NCI-H2196 (cell line): ENCODE results near the gene VIT.

ENCODE experiments used
- DNase-seq: peaks from one replicate; lab custom pipeline; 2025; ENCODE audit not compliant: unreplicated experiment; lab: John Stamatoyannopoulos, UW

The VIT gene

DNA sequence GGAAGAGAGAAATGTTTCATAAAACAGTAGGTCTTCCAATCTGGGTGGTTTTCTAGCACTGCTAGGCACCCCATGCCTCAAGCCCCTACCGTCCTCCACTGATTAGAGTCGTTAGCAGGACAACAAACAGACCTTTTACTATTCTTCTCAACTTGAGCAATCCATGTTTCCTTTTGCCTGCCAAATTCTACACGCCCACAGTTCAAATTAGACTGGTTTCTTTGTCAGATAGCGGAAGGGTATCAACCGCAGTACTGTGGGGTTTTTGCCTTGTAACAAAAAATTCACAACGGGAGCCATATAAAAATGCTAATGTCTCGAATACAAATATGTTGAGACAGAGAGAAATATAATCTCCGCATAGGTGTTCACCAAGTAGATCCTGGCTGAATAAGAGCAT is 59.9 kb downstream of the VIT start:
- DNase-seq, result no peak

- DNase-seq, result no peak
Observed at GRCh38 chr2:36762764-36763490, 66.4 kb downstream of the VIT start.

DNA sequence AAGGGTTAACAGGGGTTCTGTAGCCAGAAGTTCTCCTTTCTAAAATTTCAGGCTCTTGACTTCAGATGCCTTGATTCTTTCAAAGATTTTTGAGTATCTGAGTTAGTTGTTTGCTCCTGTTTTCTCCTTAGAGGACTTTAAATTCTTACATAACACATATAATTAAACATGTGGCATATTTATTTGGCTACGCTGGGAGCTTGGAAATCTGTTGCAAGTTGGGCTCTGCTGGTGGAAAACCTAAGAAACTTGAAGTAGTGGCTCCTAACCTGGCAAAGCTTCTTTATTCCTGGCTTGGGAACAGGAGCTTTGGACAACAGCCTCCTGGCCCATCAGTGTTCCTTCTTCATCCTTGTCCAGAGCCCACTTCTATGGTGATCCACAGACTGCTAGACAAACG is 72.6 kb downstream of the VIT start:
- no peak for DNase-seq

DNA sequence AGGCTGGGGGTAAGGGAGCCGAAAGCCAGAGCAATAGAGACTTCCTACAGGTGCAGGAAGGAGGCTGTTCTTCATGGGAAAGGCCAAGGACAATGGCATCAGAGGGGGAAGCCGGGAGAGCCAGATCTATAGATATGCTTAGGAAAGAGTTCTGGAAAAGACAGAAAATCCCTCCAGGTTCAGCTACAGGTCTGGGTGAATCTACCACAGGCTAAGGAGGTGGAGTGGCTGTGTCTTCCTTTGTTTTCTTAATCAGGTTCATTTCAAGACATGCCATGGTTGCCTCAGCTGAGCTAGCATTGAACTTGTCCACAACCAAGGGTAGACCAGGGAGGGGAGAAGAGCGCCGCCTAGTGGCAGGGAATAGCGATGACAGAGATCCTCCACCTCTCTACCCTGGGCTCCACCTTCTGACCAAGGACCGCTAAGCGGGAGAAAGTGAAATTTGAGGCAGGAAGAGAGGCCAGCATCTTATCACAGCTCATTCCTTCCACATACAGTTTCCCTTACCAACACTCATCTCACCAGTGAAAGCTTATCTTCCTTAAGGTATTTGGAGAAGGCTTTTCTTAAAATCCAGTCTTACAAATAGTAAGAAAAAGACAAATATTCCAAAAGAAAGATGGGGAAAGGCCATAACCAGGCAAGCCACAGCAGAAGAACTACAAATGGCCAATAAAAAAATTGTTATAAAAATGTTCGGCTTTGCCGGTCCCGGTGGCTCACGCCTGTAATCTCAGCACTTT is 74.2 kb downstream of the VIT start:
- peak; percentile 6 for DNase-seq

GRCh38 chr2:36771671-36772070 is 75.2 kb downstream of the VIT start:
- no peak for DNase-seq

GRCh38 chr2:36773947-36774346 is 77.4 kb downstream of the VIT start:
- no peak for DNase-seq

- no peak for DNase-seq
Observed at GRCh38 chr2:36775261-36775660, 78.8 kb downstream of the VIT start.

- no peak for DNase-seq
Observed at GRCh38 chr2:36775806-36776205, 79.3 kb downstream of the VIT start.

- DNase-seq, result no peak
Observed at GRCh38 chr2:36777272-36777671, 80.8 kb downstream of the VIT start.

GRCh38 chr2:36777788-36778187 is 81.3 kb downstream of the VIT start:
- no peak for DNase-seq

DNA sequence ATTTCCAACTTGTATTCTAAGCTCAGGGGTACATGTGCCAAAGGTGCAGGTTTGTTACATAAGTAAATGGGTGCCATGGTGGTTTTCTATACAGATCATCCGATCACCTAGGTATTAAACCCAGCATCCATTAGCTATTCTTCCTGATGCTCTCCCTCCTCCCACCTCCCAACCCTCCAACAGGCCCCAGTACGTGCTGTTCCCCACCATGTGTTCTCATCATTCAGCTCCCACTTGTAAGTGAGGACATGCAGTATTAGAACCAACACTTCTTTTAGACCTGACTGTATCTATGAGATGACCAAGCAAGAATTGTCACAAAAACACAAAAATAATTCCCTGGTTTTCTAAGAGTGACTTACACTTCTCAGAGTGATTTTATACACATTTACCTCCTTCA is 83.0 kb downstream of the VIT start:
- no peak for DNase-seq

DNA sequence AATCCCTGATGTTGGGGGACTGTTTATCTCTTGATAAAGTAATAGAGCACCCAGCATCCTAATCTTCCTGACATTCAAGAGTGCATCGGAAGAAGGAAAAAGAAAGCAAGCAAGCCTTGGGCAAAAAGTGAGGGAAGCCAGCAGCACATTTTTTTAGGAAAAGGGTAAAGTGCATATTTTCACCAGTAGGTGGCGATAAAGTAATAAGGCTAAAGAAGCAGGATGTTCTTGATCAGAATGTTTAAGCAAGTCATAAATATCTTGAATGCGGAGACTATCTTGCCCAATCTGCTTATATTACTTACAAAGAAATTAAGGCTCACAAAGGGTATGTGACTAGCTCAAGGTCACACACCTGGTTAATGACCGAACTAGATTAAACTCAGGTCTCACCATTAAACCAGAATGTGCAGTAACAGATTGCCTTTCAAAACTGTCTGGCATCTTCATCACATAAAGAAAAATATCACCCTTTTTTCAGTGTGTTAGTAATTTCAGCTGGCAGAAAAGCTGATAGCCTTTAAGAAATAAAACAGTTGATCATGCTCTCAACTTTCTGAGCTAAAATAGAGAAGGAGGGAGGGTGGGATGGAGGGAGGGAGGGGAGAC is 83.8 kb downstream of the VIT start:
- DNase-seq, result peak; percentile 72

DNA sequence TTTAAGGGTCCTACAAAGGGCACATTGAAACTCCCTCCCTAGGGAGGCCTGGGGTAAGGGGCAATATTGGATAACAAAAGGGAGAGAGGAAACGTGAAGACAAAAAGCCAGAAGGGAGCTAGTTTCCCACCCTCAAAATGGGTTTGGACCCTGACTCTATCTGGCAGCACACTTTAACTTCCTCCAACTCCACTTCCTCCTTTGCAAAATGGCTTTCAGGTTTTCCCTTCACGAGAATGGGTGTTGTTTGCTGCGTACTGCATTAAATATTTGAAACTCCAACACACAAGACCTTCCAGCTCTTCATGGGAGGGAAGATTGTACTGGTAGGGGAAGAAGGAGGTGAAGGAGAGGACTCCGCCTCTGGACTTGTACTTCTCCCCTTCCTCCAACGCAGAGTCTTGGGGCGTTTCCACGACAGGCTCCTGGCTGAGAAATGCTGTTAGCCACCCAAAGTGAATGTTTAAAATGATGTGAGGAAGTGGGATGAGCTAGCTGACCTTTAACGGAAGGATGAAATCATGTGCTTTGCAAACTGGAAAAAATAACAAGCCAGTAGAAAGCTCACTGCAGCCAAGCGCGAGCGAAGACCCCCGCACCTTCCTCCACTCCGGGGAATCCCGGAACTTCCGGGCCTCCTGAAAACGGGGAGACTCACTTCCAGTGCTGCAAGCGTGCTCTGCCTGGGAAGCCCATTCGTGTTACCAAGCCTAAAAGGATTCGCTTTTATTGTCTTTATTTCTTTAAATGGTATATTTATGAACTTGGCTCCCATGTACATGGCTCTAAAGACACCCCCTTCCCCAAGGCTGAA is 85.6 kb downstream of the VIT start:
- DNase-seq, result no peak

DNA sequence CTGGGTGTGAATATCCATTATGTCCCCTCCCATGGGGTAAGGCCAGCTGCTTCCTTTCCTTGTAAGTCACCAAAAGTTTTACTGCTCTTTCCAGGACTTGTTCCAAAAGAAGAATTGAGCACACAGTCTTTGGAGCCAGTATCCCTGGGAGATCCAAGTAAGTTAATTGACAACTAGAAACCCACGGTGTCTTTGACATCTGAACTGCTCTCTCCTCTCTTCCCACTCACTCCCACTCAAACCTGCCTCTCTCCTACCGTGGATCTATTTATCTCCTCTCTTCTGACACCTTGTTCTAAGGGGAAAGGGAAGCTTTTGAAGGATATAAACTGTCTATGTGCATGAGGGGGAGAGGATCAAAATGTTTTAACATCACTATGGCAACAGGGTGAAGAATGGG is 86.7 kb downstream of the VIT start:
- no peak for DNase-seq

GRCh38 chr2:36785179-36785795 is 88.8 kb downstream of the VIT start:
- peak; percentile 15 for DNase-seq

DNA sequence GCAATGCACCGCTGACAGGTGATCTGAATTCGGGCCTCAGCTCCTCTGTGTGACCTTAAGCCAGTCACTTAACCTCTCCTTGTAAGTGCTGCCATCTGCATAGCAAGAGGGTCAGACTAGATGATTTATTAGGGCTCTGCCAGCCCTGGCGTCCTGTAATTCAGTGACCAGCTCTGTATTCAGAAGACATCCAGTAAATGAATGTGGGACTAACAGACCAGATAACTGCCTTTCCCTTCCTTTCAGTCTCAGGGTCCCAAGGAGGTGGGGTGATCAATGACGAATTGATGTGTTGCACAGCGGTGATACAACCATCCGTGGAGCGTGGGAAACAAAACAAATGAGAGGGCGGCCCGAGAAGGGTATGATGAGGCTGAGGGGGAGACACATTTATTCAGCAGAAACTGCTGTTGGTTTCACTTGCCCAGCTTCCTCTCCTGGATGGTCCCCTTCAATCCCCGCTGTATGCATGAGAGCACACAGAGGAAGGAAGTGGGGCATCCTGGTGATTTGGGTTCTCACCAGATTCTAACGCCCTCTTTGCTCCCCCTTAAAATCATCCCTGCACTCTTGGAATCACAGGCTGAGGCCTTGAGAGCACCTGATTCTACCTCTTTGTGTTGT is 92.8 kb downstream of the VIT start:
- DNase-seq, result no peak

DNA sequence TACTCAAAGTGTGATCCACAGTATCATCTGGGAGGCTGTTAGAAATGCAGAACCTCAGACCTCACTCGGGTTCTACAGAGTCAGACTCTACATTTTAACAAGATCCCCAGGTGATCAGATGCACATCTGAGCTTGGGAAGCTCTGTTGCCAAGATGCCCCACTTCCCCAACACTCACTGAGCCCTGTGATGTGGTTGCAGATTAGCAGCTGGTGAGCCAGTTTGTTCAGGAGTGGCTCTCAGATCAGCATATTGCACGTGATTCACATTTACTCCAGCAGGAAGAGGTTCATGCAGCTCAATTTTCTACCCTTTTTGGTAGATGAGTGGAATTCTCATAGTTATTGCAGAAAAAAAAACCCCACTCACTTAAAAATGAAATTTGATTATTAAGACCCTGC is 96.4 kb downstream of the VIT start:
- no peak for DNase-seq

DNA sequence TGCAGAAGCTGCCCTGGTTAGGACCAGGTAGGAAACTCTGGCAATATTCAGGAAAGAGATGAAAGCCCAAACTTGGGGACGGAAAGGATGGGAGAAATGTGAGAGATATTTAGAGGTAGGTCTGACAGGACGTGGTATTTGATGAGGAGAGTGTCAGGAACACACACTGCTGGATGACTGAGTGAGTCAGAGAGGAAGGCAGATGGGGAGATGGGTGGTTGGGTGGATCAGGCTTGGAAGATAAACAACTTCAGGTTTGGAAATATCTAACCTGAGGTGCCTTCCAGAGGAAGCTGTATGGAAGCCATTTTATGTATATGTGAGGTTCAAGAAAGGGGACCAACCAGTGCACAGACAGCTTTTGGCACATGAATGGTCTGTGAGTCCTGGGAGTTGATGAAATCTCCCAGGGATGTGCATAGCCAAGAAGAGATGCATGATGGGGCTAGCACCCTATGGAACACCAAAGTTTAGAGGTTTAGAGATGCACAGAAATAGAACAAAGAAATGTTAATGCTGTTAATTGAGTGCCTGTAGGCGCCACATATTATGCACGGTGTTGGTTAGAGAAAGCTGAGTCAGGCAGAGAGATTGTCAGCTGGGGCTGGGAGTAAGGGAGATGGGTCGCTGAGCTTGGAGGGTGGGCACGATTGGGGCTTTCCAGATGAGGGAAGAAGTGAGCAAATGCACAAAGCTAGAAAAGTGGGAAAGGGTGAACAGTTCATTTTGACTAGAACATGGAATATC is 101.0 kb downstream of the VIT start:
- no peak for DNase-seq

DNA sequence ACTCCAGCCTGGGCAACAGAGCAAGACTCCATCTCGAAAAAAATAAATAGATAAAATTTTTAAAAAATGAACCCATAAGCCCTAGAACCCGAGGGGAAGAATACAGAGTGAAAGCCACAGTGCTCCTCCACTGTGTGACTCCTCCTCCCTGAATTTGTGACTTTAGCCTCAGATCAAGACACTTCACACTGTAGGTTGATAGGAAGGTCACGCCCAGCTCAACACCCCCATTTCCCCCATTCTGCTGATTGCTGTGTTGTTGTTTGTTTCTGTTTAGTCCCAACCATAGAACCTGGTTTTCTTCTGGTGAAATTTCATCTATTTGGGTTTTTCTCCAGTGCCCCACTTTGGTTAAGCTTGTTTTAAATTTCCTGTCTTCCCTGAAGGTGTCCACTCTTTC is 102.2 kb downstream of the VIT start:
- no peak for DNase-seq

DNA sequence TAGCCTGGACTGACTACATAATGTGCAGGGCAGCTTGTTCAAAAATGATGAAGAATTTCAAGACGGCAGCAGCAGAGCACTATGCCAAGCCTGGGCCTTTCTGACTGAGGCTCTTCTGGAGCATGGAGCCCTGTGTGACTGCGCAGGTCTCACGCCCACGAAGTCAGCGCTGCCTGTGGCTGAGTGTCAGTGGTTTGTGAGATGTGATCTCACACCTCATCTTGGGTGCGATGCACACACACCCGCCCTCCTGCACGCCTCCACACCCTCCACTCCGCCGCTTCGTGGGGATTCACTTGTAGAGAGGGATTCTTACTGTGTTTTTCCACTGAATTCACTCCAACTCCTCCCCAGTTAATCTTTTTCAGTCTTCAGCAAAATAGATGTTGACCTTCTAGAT is 103.9 kb downstream of the VIT start:
- DNase-seq, result no peak
